Effector memory CD4-positive, alpha-beta T cell (primary cell): ENCODE results near the gene PGAP2.
A peak's percentile ranks its signal among the peaks of the same experiment; 100 is the strongest.

ENCODE experiments used
- DNase-seq, 3 donors: peaks; one replicate each; pipeline ENCODE4 v3.0.0-alpha.2; 2020
- H3K27ac ChIP-seq: 2 replicates; pipeline ENCODE4 v1.7.0; 2013; ENCODE audit warnings: mild to moderate bottlenecking, low read length, moderate library complexity; ENCODE audit not compliant: insufficient read depth, poor library complexity, severe bottlenecking
- H3K27me3 ChIP-seq: replicated peaks from 2 replicates; pipeline ENCODE4 v1.7.0; 2013; ENCODE audit warnings: mild to moderate bottlenecking, low read length; ENCODE audit not compliant: insufficient read depth, control insufficient read depth, poor library complexity, severe bottlenecking
- H3K36me3 ChIP-seq: 2 replicates; pipeline ENCODE4 v1.7.0; 2013; ENCODE audit warnings: mild to moderate bottlenecking, low read length, moderate library complexity; ENCODE audit not compliant: control insufficient read depth, insufficient read depth
- H3K4me1 ChIP-seq: 2 replicates; pipeline ENCODE4 v1.7.0; 2013; ENCODE audit warnings: low read length, mild to moderate bottlenecking; ENCODE audit not compliant: control insufficient read depth, insufficient read depth, poor library complexity, severe bottlenecking
- H3K4me3 ChIP-seq: 2 replicates; pipeline ENCODE4 v1.7.0; 2013; ENCODE audit warnings: low read length, low read depth, mild to moderate bottlenecking; ENCODE audit not compliant: insufficient read depth, poor library complexity, severe bottlenecking
- H3K9me3 ChIP-seq: 2 replicates; pipeline ENCODE4 v1.7.0; 2013; ENCODE audit warnings: mild to moderate bottlenecking, low read length, moderate library complexity; ENCODE audit not compliant: control insufficient read depth

The PGAP2 gene

DNA sequence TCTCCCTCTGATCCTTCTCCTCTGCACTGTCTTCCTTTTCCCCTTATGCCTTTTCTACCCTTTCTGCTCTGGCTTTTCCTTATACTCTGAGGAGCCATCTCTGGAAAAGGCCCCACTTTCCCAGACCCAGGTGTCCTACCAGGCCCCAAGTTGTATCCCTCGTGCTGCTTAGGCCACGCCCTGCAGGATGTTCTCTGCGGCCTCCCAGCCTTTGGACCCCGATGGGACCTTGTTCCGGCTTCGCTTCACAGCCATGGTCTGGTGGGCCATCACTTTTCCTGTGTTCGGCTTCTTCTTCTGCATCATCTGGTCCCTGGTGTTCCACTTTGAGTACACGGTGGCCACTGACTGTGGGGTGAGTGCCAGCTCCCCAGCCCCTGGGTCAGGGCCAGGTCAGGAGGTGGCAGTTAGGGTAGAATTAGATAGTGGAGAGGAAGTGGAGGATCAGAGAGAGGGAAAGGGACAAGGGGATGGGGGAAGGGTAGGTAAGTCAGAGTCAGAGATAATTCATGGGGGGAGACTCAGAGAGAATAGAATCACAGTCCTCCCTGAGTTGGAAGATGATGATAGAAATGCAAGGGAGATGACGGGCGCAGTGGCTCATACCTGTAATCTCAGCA is 8.9 kb downstream of the PGAP2 start:
- Histone ChIP-seq H3K36me3 (no peaks in the 10 kb centered on the region), H3K4me3 (no peak overlapping the region), H3K27ac (no peak overlapping the region), H3K4me1 (no peaks in the 10 kb centered on the region), H3K27me3 (no peaks in the 10 kb centered on the region), H3K9me3 (no peaks in the 10 kb centered on the region)
- DNase-seq = no peak

- no peaks in the 10 kb centered on the region for H3K9me3 ChIP-seq
- H3K27me3 ChIP-seq = no peaks in the 10 kb centered on the region
- no peak overlapping the region for H3K4me3 ChIP-seq
- no peaks in the 10 kb centered on the region for H3K4me1 ChIP-seq
- peaks cover 3% of the 10 kb centered on the region for H3K36me3 ChIP-seq
- H3K27ac ChIP-seq = no peak overlapping the region
- DNase-seq = no peak
Observed at GRCh38 chr11:3820971-3821370, 12.6 kb downstream of the PGAP2 start.

GRCh38 chr11:3822312-3822711 is 14.0 kb downstream of the PGAP2 start:
- no peak overlapping the region for H3K27ac ChIP-seq
- no peaks in the 10 kb centered on the region for H3K9me3 ChIP-seq
- no peaks in the 10 kb centered on the region for H3K4me1 ChIP-seq
- no peak overlapping the region for H3K4me3 ChIP-seq
- DNase-seq = no peak
- peaks cover 16% of the 10 kb centered on the region for H3K36me3 ChIP-seq
- no peaks in the 10 kb centered on the region for H3K27me3 ChIP-seq

DNA sequence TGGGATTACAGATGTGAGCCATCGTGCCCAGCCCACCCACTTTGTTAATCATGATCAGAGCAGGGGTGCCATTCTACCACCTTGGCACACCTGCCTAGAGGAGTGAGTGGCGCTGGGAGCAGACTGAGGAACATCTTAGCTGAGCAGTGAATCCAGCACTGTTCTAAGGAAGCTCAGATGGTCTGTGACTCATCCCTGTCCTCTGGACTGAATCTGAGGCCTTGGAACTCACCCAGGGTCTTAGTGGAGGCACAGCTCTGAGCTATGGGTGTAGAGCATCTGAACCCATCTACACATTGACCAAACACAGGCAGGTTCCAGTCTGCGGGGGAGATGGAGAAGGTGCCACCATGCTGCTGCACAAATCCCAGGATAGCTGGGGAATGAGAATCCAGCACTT is 14.9 kb downstream of the PGAP2 start:
- H3K4me1 ChIP-seq = no peaks in the 10 kb centered on the region
- H3K4me3 ChIP-seq = no peak overlapping the region
- DNase-seq = no peak
- H3K9me3 ChIP-seq = no peaks in the 10 kb centered on the region
- H3K36me3 ChIP-seq = peaks cover 24% of the 10 kb centered on the region
- no peaks in the 10 kb centered on the region for H3K27me3 ChIP-seq
- H3K27ac ChIP-seq = no peak overlapping the region

- DNase-seq = no peak
Observed at GRCh38 chr11:3823762-3824506, 15.6 kb downstream of the PGAP2 start.

GRCh38 chr11:3824714-3825472 is 16.5 kb downstream of the PGAP2 start:
- Histone ChIP-seq H3K36me3 (peaks cover 29% of the 10 kb centered on the region), H3K4me1 (no peaks in the 10 kb centered on the region), H3K27ac (peak overlapping the region; percentile 39), H3K27me3 (no peaks in the 10 kb centered on the region), H3K9me3 (no peaks in the 10 kb centered on the region), H3K4me3 (no peak overlapping the region)
- DNase-seq = peak; percentile 58 to 72 (median 66)

More at GRCh38 chr11:3823762-3824506, 15.6 kb downstream of the PGAP2 start:
- Histone ChIP-seq H3K27me3 (no peaks in the 10 kb centered on the region), H3K4me3 (no peak overlapping the region), H3K9me3 (no peaks in the 10 kb centered on the region), H3K36me3 (peaks cover 24% of the 10 kb centered on the region), H3K4me1 (no peaks in the 10 kb centered on the region), H3K27ac (no peak overlapping the region)

DNA sequence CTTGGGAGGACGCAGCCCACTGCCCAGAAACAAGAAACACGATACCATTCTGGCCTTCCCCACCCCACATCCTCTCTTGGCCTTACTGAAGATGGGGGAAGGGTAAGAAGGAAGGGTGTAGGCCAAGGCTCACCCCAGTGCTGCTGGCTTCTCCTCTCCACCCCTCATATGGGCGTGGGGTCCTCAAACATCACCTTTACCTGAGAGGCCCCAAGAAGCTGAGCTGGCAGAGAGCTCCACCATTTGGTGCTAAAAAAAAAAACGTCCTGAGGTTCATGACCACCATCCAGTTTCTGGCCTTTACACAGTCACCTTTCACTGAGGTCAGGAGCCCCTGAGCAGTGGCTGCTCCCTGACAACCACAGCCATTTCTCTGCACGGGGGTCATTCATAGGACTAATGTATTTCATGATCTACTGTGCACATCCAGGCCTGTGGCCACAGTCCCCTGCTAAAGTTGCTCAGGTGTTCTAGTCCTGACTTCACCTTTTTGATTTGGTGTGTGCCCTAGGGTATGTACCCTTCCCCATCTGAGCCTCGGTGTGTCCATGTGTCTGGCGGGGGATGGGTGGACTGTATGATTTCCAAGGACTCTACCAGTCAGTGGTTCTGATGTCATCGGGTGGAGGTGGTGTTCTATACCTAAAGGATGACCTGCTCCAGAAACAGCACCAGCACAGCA is 17.3 kb downstream of the PGAP2 start:
- Histone ChIP-seq H3K36me3 (peaks cover 36% of the 10 kb centered on the region), H3K27me3 (no peaks in the 10 kb centered on the region), H3K27ac (peak overlapping the region; percentile 39), H3K4me3 (no peak overlapping the region), H3K4me1 (peaks cover under 1% of the 10 kb centered on the region), H3K9me3 (no peaks in the 10 kb centered on the region)
- DNase-seq = no peak

- Histone ChIP-seq H3K27ac (no peak overlapping the region), H3K27me3 (no peaks in the 10 kb centered on the region), H3K36me3 (peaks cover 47% of the 10 kb centered on the region), H3K9me3 (no peaks in the 10 kb centered on the region), H3K4me3 (no peak overlapping the region), H3K4me1 (peaks cover 12% of the 10 kb centered on the region)
- no peak for DNase-seq
Observed at GRCh38 chr11:3826721-3827120, 18.4 kb downstream of the PGAP2 start.

- Histone ChIP-seq H3K27ac (no peak overlapping the region), H3K4me1 (peaks cover 21% of the 10 kb centered on the region), H3K27me3 (no peaks in the 10 kb centered on the region), H3K36me3 (peaks cover 49% of the 10 kb centered on the region), H3K9me3 (no peaks in the 10 kb centered on the region), H3K4me3 (no peak overlapping the region)
- DNase-seq = no peak
Observed at GRCh38 chr11:3827434-3828186, 19.2 kb downstream of the PGAP2 start.
